Erythroblast (primary cell): ENCODE measurements around the gene MPZL1.

ENCODE experiments used
- GATA1 ChIP-seq: IDR thresholded peaks from 2 replicates; pipeline ENCODE4 v1.6.1; 2011; ENCODE audit warnings: low read depth, mild to moderate bottlenecking, control low read depth, low read length, moderate library complexity
- POLR2A ChIP-seq: IDR thresholded peaks from 2 replicates; pipeline ENCODE4 v1.6.1; 2011; ENCODE audit warnings: mild to moderate bottlenecking, low read length

DNA sequence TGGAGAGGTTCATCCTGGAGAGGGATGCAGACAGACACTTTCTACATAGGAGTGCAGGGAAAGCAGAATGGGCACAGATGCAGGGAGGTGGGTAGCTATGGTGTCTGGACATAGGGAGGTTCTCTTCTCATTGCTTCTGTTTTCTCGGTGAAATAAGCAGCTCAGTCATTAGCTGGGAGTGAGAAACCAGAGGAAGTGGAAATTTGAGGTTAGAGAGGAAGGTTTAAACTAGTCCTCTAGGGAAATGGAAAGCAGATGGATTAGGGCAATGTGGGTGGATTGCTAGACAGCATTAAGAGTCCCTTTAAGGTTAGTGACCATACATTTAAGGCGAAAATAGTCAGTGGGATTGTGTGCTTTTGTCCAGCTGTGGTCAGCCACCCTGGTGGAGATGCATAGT, 39.6 kb downstream of the MPZL1 start:
- TF ChIP-seq POLR2A (no peak), GATA1 (no peak)
